Prostate gland (tissue), 2 donors: ENCODE measurements around the gene TMEM94. TPM values are rescaled to one million over a fixed set of nuclear protein-coding genes. Genes with fewer than 3 reads are reported as not detected.
A peak's percentile ranks its signal among the peaks of the same experiment; 100 is the strongest.

Source experiments
- DNase-seq: peaks from one replicate; pipeline ENCODE4 v3.0.0-alpha.2; 2019; ENCODE audit warnings: low spot score
- H3K27ac ChIP-seq, 2 donors: fragments of 200-600 bp; sonication (generic); 2 replicates each; pipeline ENCODE4 v1.5.1; 2017 to 2019
- H3K27me3 ChIP-seq: fragments of 200-600 bp; sonication (generic); replicated peaks from 2 replicates; pipeline ENCODE4 v1.5.1; 2019; ENCODE audit not compliant: insufficient read depth
- H3K36me3 ChIP-seq, 2 donors: fragments of 200-600 bp; sonication (generic); 1 replicate in 1 of 2; 2 replicates in 1 of 2; pipeline versions ENCODE4 v1.5.1 to v1.8.1; 2017 to 2019
- H3K4me1 ChIP-seq: fragments of 200-600 bp; sonication (generic); replicated peaks from 2 replicates; pipeline ENCODE4 v1.5.1; 2019
- H3K4me3 ChIP-seq, 2 donors: fragments of 200-600 bp; sonication (generic); 2 replicates each; pipeline ENCODE4 v1.5.1; 2017 to 2019
- H3K9me3 ChIP-seq: fragments of 200-600 bp; sonication (generic); 2 replicates; pipeline ENCODE4 v1.5.1; 2017
- CTCF ChIP-seq, 4 experiments: fragments of 200-600 bp in 2 of 4; fragments of 450-650 bp in 2 of 4; sonication (generic) in 2 of 4; IDR thresholded peaks; 1 replicate in 3 of 4; 2 replicates in 1 of 4; pipeline ENCODE4 v1.5.1; 2016 to 2019; ENCODE audit warnings: antibody characterized with exemption in 4 of 4, mild to moderate bottlenecking in 2 of 4, moderate library complexity in 2 of 4
- POLR2A ChIP-seq: fragments of 450-650 bp; IDR thresholded peaks from one replicate; pipeline ENCODE4 v1.6.1; 2016; ENCODE audit warnings: antibody characterized with exemption, mild to moderate bottlenecking
- POLR2AphosphoS5 ChIP-seq: sonication (generic); formaldehyde crosslinking; IDR thresholded peaks from one replicate; pipeline ENCODE4 v1.6.1; 2017; ENCODE audit warnings: antibody characterized with exemption
- WGBS: methylation state at CpG from one replicate; pipeline ENCODE4 v1.1.5; 2018; 5-methylcytosine and 5-hydroxymethylcytosine counted together
- intact Hi-C: fragments of 100-400 bp; cut with DNase I; formaldehyde crosslinking; loops from one replicate; pipeline ENCODE4 v1.14.2; 2022
- total RNA-seq, 2 donors: library from RNA; depleted of rRNA; stranded (reverse); fragments of >200 nt; gene quantifications; one replicate each; pipeline ENCODE4 v1.1.0, GENCODE V29; 2016

Gene TMEM94
- total RNA-seq, 2 donors from 2014 or later = 63.5 to 128 TPM

DNA sequence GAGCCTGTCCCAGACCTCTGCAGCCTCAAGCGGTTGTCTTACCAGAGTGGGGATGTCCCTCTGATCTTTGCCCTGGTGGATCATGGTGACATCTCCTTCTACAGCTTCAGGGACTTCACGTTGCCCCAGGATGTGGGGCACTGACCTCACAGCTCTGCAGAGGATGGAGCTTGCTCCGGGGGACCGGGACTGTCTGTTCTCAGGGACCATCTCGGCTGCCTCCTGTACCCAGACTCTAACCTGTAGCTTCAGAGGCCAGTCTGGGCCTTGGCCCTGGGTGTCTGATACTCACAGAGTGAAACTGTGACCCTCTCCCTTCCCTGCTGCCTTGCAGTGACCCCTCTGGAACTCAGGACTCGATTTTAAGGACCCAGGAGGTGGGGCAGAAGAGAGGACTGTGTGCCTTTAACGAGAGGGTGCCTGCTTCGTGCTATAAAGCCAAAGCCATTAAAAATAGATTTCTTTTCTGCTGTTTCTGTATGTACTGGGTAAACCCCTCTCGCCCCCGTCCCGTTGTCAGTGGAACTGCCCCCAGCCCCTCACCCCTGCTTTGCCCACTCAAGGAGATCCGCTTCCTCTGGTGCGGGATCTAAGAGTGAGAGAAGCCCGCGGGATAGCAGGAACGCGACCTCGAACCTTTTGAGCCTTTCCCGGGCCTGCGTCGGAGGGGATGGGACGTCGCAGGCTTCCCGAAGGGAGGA, 68.0 kb downstream of the TMEM94 start:
- WGBS = 27% methylated on average over 20 of the region's 24 CpGs
- TF ChIP-seq POLR2A = no peak
- TF ChIP-seq CTCF (IDR thresholded peaks at IDR 0.05) = no peak
- TF ChIP-seq POLR2AphosphoS5 = no peak
- intact Hi-C loops = no loop called here

DNA sequence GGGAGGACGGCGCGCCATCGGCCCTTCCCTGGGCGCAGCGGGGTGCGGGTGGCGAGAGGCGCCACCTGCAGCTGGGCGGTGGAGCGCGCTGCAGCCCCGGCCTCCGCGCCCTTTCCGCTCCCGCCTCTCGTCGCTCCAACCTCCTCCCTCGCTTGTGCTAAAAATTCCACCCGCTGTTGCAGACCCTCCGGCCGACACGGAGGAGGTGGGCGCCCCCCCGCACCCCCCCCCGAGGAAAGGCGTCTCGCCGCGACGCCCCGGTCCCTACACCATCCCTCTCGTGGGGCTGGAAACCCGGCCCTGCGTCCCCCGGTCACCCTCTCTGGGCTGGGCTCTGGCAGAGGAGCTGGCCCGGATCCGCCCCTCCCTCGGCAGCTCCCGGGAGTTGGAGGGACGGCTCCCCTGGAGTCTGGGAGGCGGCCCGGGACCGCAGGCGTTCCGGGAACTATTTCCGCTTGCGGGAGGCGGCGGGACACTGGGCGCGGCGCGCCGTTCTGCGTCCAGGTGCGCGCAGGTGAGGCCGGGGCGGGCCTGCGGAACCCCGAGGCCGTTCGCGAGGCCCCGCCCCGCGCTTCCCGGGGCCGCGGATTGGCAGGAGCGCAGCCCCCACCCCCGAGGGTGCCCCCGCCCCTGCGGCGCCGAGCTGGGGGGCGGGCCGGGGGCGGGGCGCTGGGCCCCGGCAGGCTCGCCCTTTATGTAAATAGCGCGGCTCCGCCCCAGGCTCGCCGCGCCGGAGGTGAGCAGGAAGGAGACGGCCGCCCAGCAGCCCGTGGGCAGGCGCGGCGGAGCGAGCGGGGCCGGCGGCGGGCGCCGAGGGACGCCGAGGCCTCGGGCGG, 68.8 kb downstream of the TMEM94 start, which contains the start of gene LLGL2:
Gene LLGL2, plus strand, starts transcription at position 728 of the 836 bp plus-strand sequence. CDS start 17,730 bp downstream, outside the sequence.
- WGBS = 1% methylated on average over 79 of the region's 108 CpGs
- H3K4me3 ChIP-seq = peak within 1 kb of the TSS; percentile 59 to 74
- H3K4me1 ChIP-seq = peaks cover 4% of the 10 kb centered on the region
- H3K27ac ChIP-seq = peak within 1 kb of the TSS; percentile 85 to 91
- H3K27me3 ChIP-seq = no peaks in the 10 kb centered on the region
- intact Hi-C loops = no loop called here
- H3K9me3 ChIP-seq = no peaks in the 10 kb centered on the region
- no peak for TF ChIP-seq POLR2AphosphoS5
- peak; percentile 58 for TF ChIP-seq POLR2A
- TF ChIP-seq CTCF (IDR thresholded peaks at IDR 0.05) = peak; percentile 15 to 69 (median 54)
- no peaks in the 10 kb centered on the region for H3K36me3 ChIP-seq
- peak; percentile 89 for DNase-seq

More for the DNA sequence above, 68.0 kb downstream of the TMEM94 start:
- Histone ChIP-seq H3K36me3 (no peaks in the 10 kb centered on the region), H3K27ac (peak overlapping the region; percentile 85 to 91), H3K9me3 (no peaks in the 10 kb centered on the region), H3K27me3 (no peaks in the 10 kb centered on the region), H3K4me3 (peak overlapping the region; percentile 59 to 74), H3K4me1 (peaks cover 4% of the 10 kb centered on the region)
- no peak for DNase-seq

- Histone ChIP-seq H3K9me3 (no peaks in the 10 kb centered on the region), H3K36me3 (no peaks in the 10 kb centered on the region), H3K27ac (peak overlapping the region; percentile 70 to 91), H3K4me3 (peak overlapping the region; percentile 59 to 74), H3K27me3 (no peaks in the 10 kb centered on the region), H3K4me1 (peaks cover 4% of the 10 kb centered on the region)
- TF ChIP-seq POLR2A = no peak
- TF ChIP-seq POLR2AphosphoS5 = no peak
- no peak for TF ChIP-seq CTCF (IDR thresholded peaks at IDR 0.05)
- under 1% methylated on average over 31 of the region's 60 CpGs for WGBS
- no peak for DNase-seq
- intact Hi-C loops = no loop called here
Observed at GRCh38 chr17:75525806-75526554, 69.5 kb downstream of the TMEM94 start.

DNA sequence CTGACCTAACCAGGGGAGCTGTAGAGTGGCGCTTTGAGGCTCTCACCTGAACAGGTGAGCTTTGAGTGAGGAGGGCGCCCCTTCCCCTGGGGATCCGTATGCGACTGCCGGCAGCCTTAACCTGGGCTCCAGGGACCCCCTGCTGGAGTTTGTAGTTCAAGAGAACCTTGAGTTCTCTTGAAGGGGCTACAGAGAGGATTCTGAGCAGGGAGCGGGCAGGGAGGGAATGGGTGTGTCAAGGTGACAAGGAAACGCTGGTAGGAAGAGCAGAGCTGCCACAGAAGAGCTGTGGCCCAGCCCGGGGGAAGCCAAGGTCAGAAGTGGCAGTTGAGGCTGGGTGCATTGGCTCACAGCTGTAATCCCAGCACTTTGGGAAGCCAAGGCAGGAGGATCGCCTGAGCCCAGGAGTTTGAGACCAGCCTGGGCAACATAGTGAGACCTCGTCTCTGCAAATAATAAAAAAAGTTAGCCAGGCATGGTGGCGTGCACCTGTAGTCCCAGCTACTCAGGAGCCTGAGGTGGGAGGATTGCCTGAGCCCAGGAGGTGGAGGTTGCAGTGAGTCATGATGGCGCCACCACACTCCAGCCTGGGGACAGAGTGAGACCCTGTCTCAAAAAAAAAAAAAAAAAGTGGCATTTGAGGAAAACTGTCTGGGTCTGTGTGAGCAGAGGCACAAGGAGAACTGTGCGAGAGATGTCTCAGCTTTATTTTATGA, 70.3 kb downstream of the TMEM94 start:
- intact Hi-C loops = no loop called here
- TF ChIP-seq POLR2A = no peak
- no peak for TF ChIP-seq CTCF (IDR thresholded peaks at IDR 0.05)
- no peak for TF ChIP-seq POLR2AphosphoS5
- H3K9me3 ChIP-seq = no peaks in the 10 kb centered on the region
- H3K4me3 ChIP-seq = peak overlapping the region; percentile 59 to 74
- H3K36me3 ChIP-seq = no peaks in the 10 kb centered on the region
- peaks cover 4% of the 10 kb centered on the region for H3K4me1 ChIP-seq
- H3K27me3 ChIP-seq = no peaks in the 10 kb centered on the region
- DNase-seq = no peak
- 40% methylated on average over 13 of the region's 13 CpGs for WGBS
- H3K27ac ChIP-seq = peak overlapping the region; percentile 70 to 91
